HepG2 (cell line): ENCODE results near the gene CAPS. TPM values are rescaled to one million over a fixed set of nuclear protein-coding genes. Genes with fewer than 3 reads are reported as not detected.

Experiments used
- ATAC-seq: fragments of 200-7000 bp; cut with Tn5 transposase; 3 replicates; pipeline ENCODE4 v1.9.1; 2020; ENCODE audit warnings: mild to moderate bottlenecking, moderate library complexity
- BruUV-seq: library from RNA; stranded (reverse); fragments of 400-500 nt; replicated peaks from 2 replicates; lab custom pipeline; 2021; lab: Mats Ljungman, UMichigan
- CTCF ChIA-PET: fragments of 300-600 bp; formaldehyde crosslinking; extraction: SDS; loops from one replicate; lab custom pipeline; 2021; ENCODE audit warnings: low total read pairs, inconsistent platforms, low intra/inter-chr PET ratio; lab: Yijun Ruan, JAX
- POLR2A ChIA-PET: fragments of 350-600 bp; sonication (Branson Sonifier 250); formaldehyde crosslinking; loops from one replicate; lab custom pipeline; 2020; ENCODE audit warnings: antibody characterized with exemption, inconsistent platforms; lab: Yijun Ruan, JAX
- DNase-seq: peaks from one replicate; pipeline ENCODE4 v3.0.0-alpha.2; 2015; ENCODE audit warnings: low spot score
- FAIRE-seq: peaks from 3 replicates; lab custom pipeline; 2011; peaks lifted over from hg19 to GRCh38; lab: Jason Lieb, UNC
- H2AFZ ChIP-seq: one replicate; pipeline ENCODE4 v1.6.1; 2011; ENCODE audit warnings: low read length, inconsistent platforms
- H3K27ac ChIP-seq: fragments of 300-600 bp; 3 replicates; pipeline ENCODE4 v1.8.0; 2011; ENCODE audit warnings: mixed run types, mild to moderate bottlenecking, mixed read lengths, low read length, inconsistent platforms; ENCODE audit not compliant: insufficient read depth; ENCODE audit errors: extremely low read length
- H3K27me3 ChIP-seq, 2 experiments: fragments of 200-600 bp in 1 of 2; 2 replicates in 1 of 2; 3 replicates in 1 of 2; pipeline versions ENCODE4 v1.6.0 to v1.8.0; 2011; ENCODE audit warnings: low read length in 2 of 2, mild to moderate bottlenecking in 2 of 2, moderate library complexity in 2 of 2, inconsistent platforms in 1 of 2; ENCODE audit not compliant: insufficient read depth in 2 of 2, control insufficient read depth in 1 of 2
- H3K36me3 ChIP-seq, 2 experiments: fragments of 200-600 bp in 1 of 2; replicated peaks in 1 of 2; 2 replicates in 1 of 2; 3 replicates in 1 of 2; pipeline versions ENCODE4 v1.5.1 to v1.8.0; 2011; ENCODE audit warnings: low read length in 2 of 2, inconsistent platforms in 1 of 2; ENCODE audit not compliant: insufficient read depth in 2 of 2, control insufficient read depth in 1 of 2
- H3K4me1 ChIP-seq: 2 replicates; pipeline ENCODE4 v1.5.1; 2012; ENCODE audit warnings: low read length, inconsistent platforms; ENCODE audit not compliant: insufficient read depth
- H3K4me2 ChIP-seq: 2 replicates; pipeline ENCODE4 v1.6.0; 2011; ENCODE audit warnings: low read depth, low read length, inconsistent platforms
- H3K4me3 ChIP-seq, 3 experiments: fragments of 200-600 bp in 1 of 3; sonication (generic), shearing (Covaris generic) in 1 of 3; replicated peaks in 1 of 3; 2 replicates each; pipeline ENCODE4 v1.5.1; 2011 to 2016; ENCODE audit warnings: low read length in 3 of 3, inconsistent platforms in 2 of 3, low read depth in 2 of 3, mild to moderate bottlenecking in 2 of 3, control low read depth in 1 of 3, mixed read lengths in 1 of 3; ENCODE audit not compliant: insufficient read depth in 1 of 3
- H3K79me2 ChIP-seq: one replicate; pipeline ENCODE4 v1.6.1; 2011; ENCODE audit warnings: low read length, inconsistent platforms; ENCODE audit not compliant: insufficient read depth
- H3K9ac ChIP-seq: 2 replicates; pipeline ENCODE4 v1.6.0; 2011; ENCODE audit warnings: mild to moderate bottlenecking, low read depth, low read length, inconsistent platforms; ENCODE audit not compliant: insufficient read depth
- H3K9me3 ChIP-seq: 2 replicates; pipeline ENCODE4 v1.5.1; 2012; ENCODE audit warnings: mild to moderate bottlenecking, low read length
- H4K20me1 ChIP-seq: 2 replicates; pipeline ENCODE4 v1.6.0; 2011; ENCODE audit warnings: inconsistent platforms, mild to moderate bottlenecking, low read length, moderate library complexity; ENCODE audit not compliant: insufficient read depth
- AGO1 ChIP-seq: fragments of 200-400 bp; formaldehyde crosslinking; IDR thresholded peaks from 2 replicates; pipeline ENCODE4 v1.6.1; 2017; ENCODE audit warnings: mild to moderate bottlenecking, low read depth, low read length, moderate library complexity; ENCODE audit not compliant: poor library complexity, severe bottlenecking
- AHR ChIP-seq: IDR thresholded peaks from 2 replicates; pipeline ENCODE4 v1.6.1; 2018; ENCODE audit warnings: missing genetic modification reagents, missing compliant biosample characterization
- ATM ChIP-seq: fragments of 450-650 bp; IDR thresholded peaks from 2 replicates; pipeline ENCODE4 v1.7.1; 2017; ENCODE audit warnings: mild to moderate bottlenecking, borderline replicate concordance
- FOXJ3 ChIP-seq: sonication (generic); formaldehyde crosslinking; IDR thresholded peaks from 2 replicates; pipeline ENCODE4 v1.4.0; 2020; ENCODE audit warnings: missing genetic modification reagents, mild to moderate bottlenecking, borderline replicate concordance
- JARID2 ChIP-seq: sonication (generic); formaldehyde crosslinking; IDR thresholded peaks from 2 replicates; pipeline ENCODE4 v1.8.1; 2023; ENCODE audit warnings: missing genetic modification reagents, inconsistent platforms; ENCODE audit not compliant: insufficient replicate concordance
- KAT7 ChIP-seq: IDR thresholded peaks from 2 replicates; pipeline ENCODE4 v1.6.1; 2018; ENCODE audit warnings: borderline replicate concordance, missing compliant biosample characterization
- LBX2 ChIP-seq: sonication (generic); formaldehyde crosslinking; IDR thresholded peaks from 2 replicates; pipeline ENCODE4 v1.5.0; 2020; ENCODE audit warnings: missing genetic modification reagents, mild to moderate bottlenecking, borderline replicate concordance
- MTF2 ChIP-seq: sonication (generic); formaldehyde crosslinking; IDR thresholded peaks from 2 replicates; pipeline ENCODE4 v1.5.0; 2020; ENCODE audit warnings: missing genetic modification reagents, borderline replicate concordance
- POLR2A ChIP-seq, 2 experiments: IDR thresholded peaks; 2 replicates each; pipeline ENCODE4 v1.6.1; 2011; ENCODE audit warnings: low read depth in 2 of 2, low read length in 2 of 2, mild to moderate bottlenecking in 1 of 2, moderate library complexity in 1 of 2; ENCODE audit not compliant: insufficient read depth in 1 of 2
- POLR2G ChIP-seq: fragments of 200-400 bp; formaldehyde crosslinking; IDR thresholded peaks from 2 replicates; pipeline ENCODE4 v1.6.1; 2018; ENCODE audit warnings: mild to moderate bottlenecking, low read depth, low read length, moderate library complexity
- ZFP36L2 ChIP-seq: sonication (generic); formaldehyde crosslinking; IDR thresholded peaks from 2 replicates; pipeline ENCODE4 v1.4.0; 2020; ENCODE audit warnings: missing genetic modification reagents
- ZMAT3 ChIP-seq: sonication (generic); formaldehyde crosslinking; conservative IDR thresholded peaks from 2 replicates; pipeline ENCODE4 v1.7.0; 2021; ENCODE audit warnings: missing genetic modification reagents
- ZMYM2 ChIP-seq: sonication (generic); formaldehyde crosslinking; IDR thresholded peaks from 2 replicates; pipeline ENCODE4 v1.8.0; 2022; ENCODE audit warnings: mild to moderate bottlenecking, missing genetic modification reagents
- ZMYM4 ChIP-seq: sonication (generic); formaldehyde crosslinking; IDR thresholded peaks from 2 replicates; pipeline ENCODE4 v1.8.1; 2023; ENCODE audit warnings: mild to moderate bottlenecking, missing genetic modification reagents
- ZNF530 ChIP-seq: sonication (generic); formaldehyde crosslinking; IDR thresholded peaks from 2 replicates; pipeline ENCODE4 v1.5.0; 2020; ENCODE audit warnings: low read depth, mild to moderate bottlenecking, missing genetic modification reagents
- WGBS: methylation state at CpG from one replicate; pipeline ENCODE4 v1.1.6; 2017; ENCODE audit warnings: low lambda C conversion rate; 5-methylcytosine and 5-hydroxymethylcytosine counted together
- in situ Hi-C: cut with HindIII; loops from 2 replicates; pipeline ENCODE4 v1.10.0; 2017; ENCODE audit warnings: low pct_unique_long_range_greater_than_20kb; ENCODE audit not compliant: extremely low pct_ligation_motif_present
- intact Hi-C: fragments of 100-400 bp; cut with micrococcal nuclease; formaldehyde crosslinking; loops from one replicate; pipeline ENCODE4 v1.10.0; 2022; ENCODE audit not compliant: unreplicated experiment
- polyA plus RNA-seq, 8 experiments: library from polyadenylated mRNA; depleted of rRNA in 3 of 8; stranded (reverse) in 7 of 8; unstranded in 1 of 8; fragments of >200 nt; fragmentation: Illumina TruSeq in 4 of 8; extraction: Trizol in 4 of 8; gene quantifications; 2 replicates each; pipeline versions ENCODE4 v1.2.1 to v1.2.3, GENCODE V29; 2011 to 2016; ENCODE audit warnings: low read depth in 4 of 8, missing spikeins in 1 of 8, mixed read lengths in 1 of 8; ENCODE audit not compliant: insufficient read depth in 1 of 8
- total RNA-seq, 5 experiments: library from RNA; depleted of rRNA; stranded (reverse); fragments of >200 nt; fragmentation: Illumina TruSeq; extraction: Trizol; gene quantifications; 2 replicates each; pipeline ENCODE4 v1.2.3, GENCODE V29; 2016; ENCODE audit warnings: low read depth in 1 of 5
- TF ChIP-seq, protein P1 (sequence below): sonication (generic); formaldehyde crosslinking; IDR thresholded peaks from 2 replicates; pipeline ENCODE4 v1.8.1; 2023; ENCODE audit warnings: missing genetic modification reagents, inconsistent platforms, borderline replicate concordance
- TF ChIP-seq, protein P2 (sequence below): sonication (generic); formaldehyde crosslinking; IDR thresholded peaks from 2 replicates; pipeline ENCODE4 v1.8.1; 2023; ENCODE audit warnings: missing genetic modification reagents, mild to moderate bottlenecking, borderline replicate concordance
- TF ChIP-seq, protein P3 (sequence below): sonication (generic); formaldehyde crosslinking; IDR thresholded peaks from 2 replicates; pipeline ENCODE4 v1.8.1; 2022; ENCODE audit warnings: low read depth, mild to moderate bottlenecking, missing genetic modification reagents

The CAPS gene
- total and polyA plus RNA-seq, 2 of the 13 experiments (the other 11 are each of a cell fraction or from before 2014, with no cell fraction given) = 3.1 TPM

GRCh38 chr19:5893907-5894703 lies 19.9 kb upstream of the CAPS start:
- Histone ChIP-seq H3K4me2 (no peak overlapping the region), H3K27me3 (no peaks in the 10 kb centered on the region), H3K79me2 (peaks cover 6% of the 10 kb centered on the region), H3K4me1 (peaks cover 41% of the 10 kb centered on the region), H3K27ac (no peak overlapping the region), H3K4me3 (no peak overlapping the region), H3K9ac (no peak overlapping the region), H2AFZ (no peak overlapping the region), H4K20me1 (no peaks in the 10 kb centered on the region), H3K9me3 (no peaks in the 10 kb centered on the region), H3K36me3 (peaks cover 7 to 33% of the 10 kb centered on the region in 2 experiments; a peak in 4 of 5 replicates)
- TSS peak; percentile 35 for BruUV-seq
- ChIA-PET CTCF (interaction anchor here (3.9 kb wide), 1 partner anchor 89 kb away, joined by 71 read pairs; the partner anchor contains the start of gene NRTN), POLR2A (interaction anchor here (1.2 to 1.5 kb wide), 4 partner anchors 9 to 66 kb away, joined by 4 to 7 read pairs (median 6); partner anchors contain the start of genes FUT6 and NDUFA11)
- FAIRE-seq (no peak), DNase-seq (no peak), ATAC-seq (no peak)
- WGBS = 90% methylated on average over 14 of the region's 28 CpGs
- in situ Hi-C loops = loop anchor here (5.0 kb wide), 2 partner anchors 57 to 87 kb away; partner anchors contain the start of genes FUT6 and NRTN
- intact Hi-C loops = no loop called here
- TF ChIP-seq JARID2 (CRISPR knock-in tag) (no peak), ZFP36L2 (CRISPR knock-in tag) (no peak), ATM (no peak), AGO1 (peak; percentile 89), ZMYM2 (no peak), FOXJ3 (CRISPR knock-in tag) (no peak), KAT7 (CRISPR knock-in tag) (no peak), LBX2 (CRISPR knock-in tag) (no peak), MTF2 (CRISPR knock-in tag) (no peak), ZNF530 (no peak), POLR2A (IDR thresholded peaks at IDR 0.05; ENCODE audit: insufficient read depth in 1 of 2, low read depth in 2 of 2, low read length in 2 of 2) (peak in 1 of 2 experiments; percentile 48; a peak in 1 of 4 replicates), ZMYM4 (no peak), ZMAT3 (CRISPR knock-in tag) (no peak), POLR2G (peak; percentile 45), AHR (no peak)
- TF ChIP-seq, protein P1, sequence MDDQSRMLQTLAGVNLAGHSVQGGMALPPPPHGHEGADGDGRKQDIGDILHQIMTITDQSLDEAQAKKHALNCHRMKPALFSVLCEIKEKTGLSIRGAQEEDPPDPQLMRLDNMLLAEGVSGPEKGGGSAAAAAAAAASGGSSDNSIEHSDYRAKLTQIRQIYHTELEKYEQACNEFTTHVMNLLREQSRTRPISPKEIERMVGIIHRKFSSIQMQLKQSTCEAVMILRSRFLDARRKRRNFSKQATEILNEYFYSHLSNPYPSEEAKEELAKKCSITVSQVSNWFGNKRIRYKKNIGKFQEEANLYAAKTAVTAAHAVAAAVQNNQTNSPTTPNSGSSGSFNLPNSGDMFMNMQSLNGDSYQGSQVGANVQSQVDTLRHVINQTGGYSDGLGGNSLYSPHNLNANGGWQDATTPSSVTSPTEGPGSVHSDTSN (CRISPR knock-in tag) = no peak
- TF ChIP-seq, protein P2, sequence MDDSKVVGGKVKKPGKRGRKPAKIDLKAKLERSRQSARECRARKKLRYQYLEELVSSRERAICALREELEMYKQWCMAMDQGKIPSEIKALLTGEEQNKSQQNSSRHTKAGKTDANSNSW (CRISPR knock-in tag) = no peak
- TF ChIP-seq, protein P3, sequence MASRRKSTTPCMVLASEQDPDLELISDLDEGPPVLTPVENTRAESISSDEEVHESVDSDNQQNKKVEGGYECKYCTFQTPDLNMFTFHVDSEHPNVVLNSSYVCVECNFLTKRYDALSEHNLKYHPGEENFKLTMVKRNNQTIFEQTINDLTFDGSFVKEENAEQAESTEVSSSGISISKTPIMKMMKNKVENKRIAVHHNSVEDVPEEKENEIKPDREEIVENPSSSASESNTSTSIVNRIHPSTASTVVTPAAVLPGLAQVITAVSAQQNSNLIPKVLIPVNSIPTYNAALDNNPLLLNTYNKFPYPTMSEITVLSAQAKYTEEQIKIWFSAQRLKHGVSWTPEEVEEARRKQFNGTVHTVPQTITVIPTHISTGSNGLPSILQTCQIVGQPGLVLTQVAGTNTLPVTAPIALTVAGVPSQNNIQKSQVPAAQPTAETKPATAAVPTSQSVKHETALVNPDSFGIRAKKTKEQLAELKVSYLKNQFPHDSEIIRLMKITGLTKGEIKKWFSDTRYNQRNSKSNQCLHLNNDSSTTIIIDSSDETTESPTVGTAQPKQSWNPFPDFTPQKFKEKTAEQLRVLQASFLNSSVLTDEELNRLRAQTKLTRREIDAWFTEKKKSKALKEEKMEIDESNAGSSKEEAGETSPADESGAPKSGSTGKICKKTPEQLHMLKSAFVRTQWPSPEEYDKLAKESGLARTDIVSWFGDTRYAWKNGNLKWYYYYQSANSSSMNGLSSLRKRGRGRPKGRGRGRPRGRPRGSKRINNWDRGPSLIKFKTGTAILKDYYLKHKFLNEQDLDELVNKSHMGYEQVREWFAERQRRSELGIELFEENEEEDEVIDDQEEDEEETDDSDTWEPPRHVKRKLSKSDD = 0 out of 2 replicates have a peak, but pooled peaks have one; percentile 29
